Measurements from ENCODE around the gene ERC2.

Gene ERC2

DNA sequence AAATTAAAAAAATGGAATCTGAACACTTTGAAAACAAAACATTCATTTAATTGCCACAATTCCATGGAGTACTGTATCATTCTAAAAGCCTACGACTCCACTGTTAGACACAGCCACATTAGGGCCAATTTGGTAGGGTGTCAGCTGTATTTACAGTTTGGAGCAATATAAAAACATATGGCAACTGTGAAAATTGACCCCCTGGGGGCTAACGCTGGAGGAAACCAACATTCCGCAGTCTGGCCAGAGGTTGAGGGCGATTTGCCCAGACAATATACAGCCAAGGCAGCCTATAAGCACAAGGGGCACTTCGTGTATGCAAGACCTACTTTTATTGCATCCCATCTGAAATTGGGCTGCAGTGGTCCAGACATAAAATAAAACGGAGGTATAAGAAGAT, 504.7 kb downstream of the ERC2 start:
- in situ Hi-C loops (cut with HindIII; ENCODE audit: low sequenced_read_pairs) = no loop called here
- peak; percentile 33 for DNase-seq (ENCODE audit: low read depth)
- H3K4me3 ChIP-seq (ENCODE audit: low read depth, low read length) = no peak overlapping the region
- no peak for TF ChIP-seq CTCF (IDR thresholded peaks at IDR 0.05; ENCODE audit: low read depth, low read length, missing control alignments)

DNA sequence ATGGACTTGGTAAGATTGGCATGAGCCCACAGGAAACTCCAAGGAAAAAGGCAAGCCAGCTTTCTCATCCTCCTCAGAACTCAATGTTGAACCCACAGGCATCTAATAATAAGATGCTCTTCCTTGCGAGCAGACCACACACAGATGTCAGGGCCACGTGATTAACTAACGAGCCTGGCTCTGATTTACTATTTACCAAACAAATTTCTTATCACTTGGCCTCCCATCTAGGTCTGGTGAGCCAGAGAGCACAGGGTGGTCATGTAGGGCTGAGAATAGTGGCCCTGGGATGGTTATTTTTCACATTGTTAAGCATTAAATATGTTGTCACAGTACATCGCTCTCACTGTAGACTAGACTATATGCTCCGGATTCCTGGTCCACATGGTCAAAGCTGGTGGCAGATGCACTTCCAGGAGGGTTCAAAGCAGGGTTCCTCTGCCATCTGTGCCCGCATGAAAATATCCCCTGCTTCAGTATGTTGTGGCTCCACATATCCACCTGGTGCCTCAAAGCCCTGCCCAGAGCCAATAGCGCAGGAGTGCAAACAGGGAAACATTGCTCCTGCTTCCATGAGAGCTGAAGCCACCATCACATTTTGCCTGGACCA, 508.7 kb downstream of the ERC2 start:
- no peak overlapping the region for H3K4me3 ChIP-seq (ENCODE audit: low read depth, low read length)
- no peak for DNase-seq (ENCODE audit: low read depth)
- in situ Hi-C loops (cut with HindIII; ENCODE audit: low sequenced_read_pairs) = no loop called here
- no peak for TF ChIP-seq CTCF (IDR thresholded peaks at IDR 0.05; ENCODE audit: low read depth, low read length, missing control alignments)

DNA sequence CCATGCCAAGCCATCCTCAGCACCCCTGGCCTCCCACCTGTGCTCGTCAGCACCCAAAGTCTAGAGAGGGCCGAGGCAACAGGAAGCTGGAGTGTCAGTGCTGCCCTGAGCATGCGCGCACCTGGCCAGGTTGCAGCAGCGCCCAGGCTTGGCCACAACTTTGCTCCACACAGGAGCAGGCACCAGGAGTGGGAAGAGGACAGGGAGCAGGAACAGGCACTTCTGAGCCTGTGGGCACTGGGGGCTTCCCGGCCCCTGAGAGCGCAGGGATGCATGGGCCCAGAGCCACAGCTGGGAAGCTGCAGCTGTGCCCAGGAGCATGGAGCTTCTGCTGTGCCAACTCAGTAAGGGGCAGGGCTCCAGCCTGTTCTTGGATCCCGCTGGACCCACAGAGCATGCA, 509.7 kb downstream of the ERC2 start:
- in situ Hi-C loops (cut with HindIII; ENCODE audit: low sequenced_read_pairs) = no loop called here
- no peak for DNase-seq (ENCODE audit: low read depth)
- no peak overlapping the region for H3K4me3 ChIP-seq (ENCODE audit: low read depth, low read length)
- TF ChIP-seq CTCF (IDR thresholded peaks at IDR 0.05; ENCODE audit: low read depth, low read length, missing control alignments) = no peak

DNA sequence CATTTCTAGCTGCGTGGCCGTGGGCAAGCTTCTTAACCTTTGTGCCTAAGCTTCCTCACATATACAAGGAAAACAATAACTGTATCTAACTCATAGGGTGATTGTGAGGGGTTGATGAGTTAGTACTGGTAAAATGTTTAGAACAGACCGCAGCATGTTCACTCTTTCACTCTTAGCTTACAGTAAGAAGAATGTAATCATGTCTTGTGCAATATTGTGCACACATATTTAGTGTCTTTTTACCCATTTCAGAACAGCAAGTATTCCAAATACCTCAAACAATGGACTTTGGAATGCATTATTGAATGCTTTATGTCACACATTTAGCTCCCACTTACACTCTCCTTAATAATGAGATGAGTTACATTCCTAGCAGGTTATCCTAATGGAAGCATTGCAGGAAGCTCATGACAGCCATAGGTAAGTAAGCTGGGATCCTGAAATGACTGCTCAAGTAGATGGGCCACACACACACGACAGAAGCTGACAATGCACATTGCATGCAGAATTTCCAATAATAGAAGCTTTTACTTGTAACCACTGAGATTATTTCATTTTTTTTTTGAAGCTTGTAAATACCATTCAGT, 512.3 kb downstream of the ERC2 start:
- no peak for TF ChIP-seq CTCF (IDR thresholded peaks at IDR 0.05; ENCODE audit: low read depth, low read length, missing control alignments)
- DNase-seq (ENCODE audit: low read depth) = no peak
- no peak overlapping the region for H3K4me3 ChIP-seq (ENCODE audit: low read depth, low read length)
- in situ Hi-C loops (cut with HindIII; ENCODE audit: low sequenced_read_pairs) = no loop called here

GRCh38 chr3:55951388-55951787, 516.9 kb downstream of the ERC2 start:
- DNase-seq (ENCODE audit: low read depth) = no peak
- TF ChIP-seq CTCF (IDR thresholded peaks at IDR 0.05; ENCODE audit: low read depth, low read length, missing control alignments) = no peak
- no peak overlapping the region for H3K4me3 ChIP-seq (ENCODE audit: low read depth, low read length)
- in situ Hi-C loops (cut with HindIII; ENCODE audit: low sequenced_read_pairs) = no loop called here

- no peak for DNase-seq (ENCODE audit: low read depth)
- H3K4me3 ChIP-seq (ENCODE audit: low read depth, low read length) = no peak overlapping the region
- TF ChIP-seq CTCF (IDR thresholded peaks at IDR 0.05; ENCODE audit: low read depth, low read length, missing control alignments) = no peak
- in situ Hi-C loops (cut with HindIII; ENCODE audit: low sequenced_read_pairs) = no loop called here
These were observed 520.9 kb downstream of the ERC2 start for GRCh38 chr3:55947406-55947805.

All from astrocyte of the cerebellum (primary cell).